OCI-M2 (cell line): ENCODE measurements around the gene SPATA25.
A peak's percentile ranks its signal among the peaks of the same experiment; 100 is the strongest.

Experiments
- DNase-seq: peaks from one replicate; lab custom pipeline; 2025; ENCODE audit not compliant: unreplicated experiment; lab: John Stamatoyannopoulos, UW

SPATA25 gene

DNA sequence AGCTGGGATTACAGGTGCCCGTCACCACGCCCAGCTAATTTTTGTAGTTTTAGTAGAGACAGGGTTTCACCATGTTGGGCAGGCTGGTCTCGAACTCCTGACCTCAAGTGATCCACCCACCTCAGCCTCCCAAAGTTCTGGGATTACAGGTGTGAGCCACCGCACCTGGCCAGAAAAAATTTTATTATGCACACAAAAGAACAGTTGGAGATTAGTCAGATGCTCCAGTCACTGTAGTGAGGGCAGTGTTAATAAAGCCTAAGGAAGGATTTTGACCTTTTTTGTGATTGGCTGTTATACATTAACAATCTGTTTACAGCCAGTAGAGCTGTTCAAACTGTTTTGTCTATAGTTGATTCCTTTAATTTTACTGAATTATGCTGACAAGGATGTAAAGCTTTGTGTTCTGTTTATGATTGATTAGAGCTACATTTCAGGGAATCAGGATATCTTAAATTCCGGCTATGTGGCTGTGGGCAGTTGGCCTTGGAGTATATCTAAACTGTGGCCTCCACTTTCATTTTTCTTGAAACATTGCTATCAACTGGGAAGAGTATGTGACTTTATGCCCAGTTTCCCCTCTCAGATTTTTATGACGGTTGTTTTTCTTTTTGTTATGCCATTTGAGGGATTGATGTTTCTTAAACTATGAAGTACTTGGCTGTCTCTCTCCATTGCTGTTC lies 20.1 kb downstream of the SPATA25 start:
- no peak for DNase-seq

DNA sequence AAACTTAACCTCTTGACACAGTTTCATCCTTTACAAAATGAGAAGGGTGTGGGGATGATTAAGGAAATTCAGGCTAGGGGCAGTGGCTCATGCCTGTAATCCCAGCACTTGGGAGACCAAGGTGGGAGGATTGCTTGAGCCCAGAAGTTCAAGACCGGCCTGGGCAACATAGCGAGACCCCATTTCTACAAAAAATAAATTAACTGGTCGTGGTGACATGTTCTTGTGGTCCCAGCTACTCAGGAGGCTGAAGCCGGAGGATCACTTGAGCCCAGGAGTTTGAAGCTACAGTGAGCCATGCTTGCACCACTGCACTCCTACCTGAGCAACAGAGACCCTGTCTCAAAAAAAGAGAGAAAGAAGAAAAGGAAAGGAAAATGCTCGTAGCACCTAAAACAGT lies 21.0 kb downstream of the SPATA25 start:
- no peak for DNase-seq

DNA sequence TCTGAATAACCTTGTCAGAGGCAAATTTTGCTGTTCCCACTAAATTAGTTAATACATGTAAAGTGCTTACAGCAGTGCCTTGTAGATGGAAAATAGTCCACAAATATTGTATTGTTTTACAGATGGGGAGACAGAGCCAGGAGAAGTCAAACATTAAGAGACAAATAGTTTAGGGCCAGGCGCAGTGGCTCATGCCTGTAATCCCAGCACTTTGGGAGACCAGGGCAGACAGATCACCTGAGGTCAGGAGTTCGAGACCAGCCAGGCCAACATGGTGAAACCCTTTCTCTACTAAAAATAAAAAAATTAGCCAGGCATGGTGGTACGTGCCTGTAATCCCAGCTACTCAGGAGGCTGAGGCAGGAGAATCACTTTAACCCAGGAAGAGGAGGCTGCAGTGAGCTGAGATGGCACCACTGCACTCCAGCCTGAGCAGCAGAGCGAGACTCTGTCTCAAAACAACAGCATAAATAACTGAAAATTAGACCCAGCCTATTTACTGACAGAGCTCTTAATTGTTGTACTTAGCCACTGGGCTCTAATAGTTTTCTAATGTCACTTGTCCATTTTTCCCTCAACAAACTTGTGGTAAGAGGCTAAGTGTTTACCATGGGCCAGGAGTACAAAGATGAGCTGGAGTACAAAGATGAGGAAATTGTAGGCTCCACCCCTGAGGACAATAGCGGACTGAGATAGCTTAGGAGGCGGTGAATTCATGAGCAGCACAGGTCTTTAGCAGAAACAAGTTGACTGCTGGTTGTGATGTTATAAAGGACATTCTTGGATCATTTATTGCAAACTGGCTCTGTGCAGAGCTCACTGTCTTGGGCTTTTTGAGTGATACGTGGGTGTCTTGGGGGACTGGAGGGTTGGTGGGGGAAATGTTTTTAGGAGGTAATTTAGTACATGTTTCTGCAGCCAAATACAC lies 23.6 kb downstream of the SPATA25 start:
- DNase-seq: no peak

DNA sequence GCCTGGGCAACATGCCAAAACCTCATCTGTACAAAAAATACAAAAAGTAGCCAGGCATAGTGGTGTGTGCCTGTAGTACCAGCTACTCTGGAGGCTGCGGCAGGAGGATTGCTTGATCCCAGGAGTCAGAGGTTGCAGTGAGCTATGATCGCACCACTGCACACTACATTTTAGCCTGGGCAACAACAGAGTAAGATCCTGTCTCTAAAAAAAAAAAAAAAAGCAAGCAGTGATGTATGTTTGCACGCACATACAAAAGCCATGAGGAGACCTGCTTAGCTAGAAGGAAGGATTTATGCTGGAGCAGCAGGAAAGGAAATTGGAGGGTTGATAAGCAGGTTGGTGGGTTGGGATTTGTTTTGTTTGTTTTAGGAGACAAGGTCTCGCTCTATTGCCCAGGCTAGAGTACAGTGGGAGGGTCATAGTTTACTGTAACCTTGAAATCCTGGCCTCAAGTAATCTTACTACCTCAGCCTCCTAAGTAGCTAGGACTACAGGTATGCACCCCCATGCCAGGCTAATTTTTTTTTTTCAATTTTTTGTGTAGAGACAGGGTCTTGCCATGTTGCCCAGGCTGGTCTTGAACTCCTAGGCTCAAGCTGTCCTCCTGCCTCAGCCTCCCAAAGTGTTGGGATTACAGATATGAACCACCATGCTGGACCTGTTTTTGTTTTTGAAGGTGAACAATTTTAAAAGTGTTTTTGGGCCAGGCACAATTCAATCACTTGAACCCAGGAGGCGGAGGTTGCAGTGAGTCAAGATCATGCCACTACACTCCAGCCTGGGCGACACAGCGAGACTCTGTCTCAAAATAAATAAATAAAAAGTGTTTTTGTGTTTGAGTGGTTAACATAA lies 26.0 kb downstream of the SPATA25 start:
- DNase-seq: no peak

DNA sequence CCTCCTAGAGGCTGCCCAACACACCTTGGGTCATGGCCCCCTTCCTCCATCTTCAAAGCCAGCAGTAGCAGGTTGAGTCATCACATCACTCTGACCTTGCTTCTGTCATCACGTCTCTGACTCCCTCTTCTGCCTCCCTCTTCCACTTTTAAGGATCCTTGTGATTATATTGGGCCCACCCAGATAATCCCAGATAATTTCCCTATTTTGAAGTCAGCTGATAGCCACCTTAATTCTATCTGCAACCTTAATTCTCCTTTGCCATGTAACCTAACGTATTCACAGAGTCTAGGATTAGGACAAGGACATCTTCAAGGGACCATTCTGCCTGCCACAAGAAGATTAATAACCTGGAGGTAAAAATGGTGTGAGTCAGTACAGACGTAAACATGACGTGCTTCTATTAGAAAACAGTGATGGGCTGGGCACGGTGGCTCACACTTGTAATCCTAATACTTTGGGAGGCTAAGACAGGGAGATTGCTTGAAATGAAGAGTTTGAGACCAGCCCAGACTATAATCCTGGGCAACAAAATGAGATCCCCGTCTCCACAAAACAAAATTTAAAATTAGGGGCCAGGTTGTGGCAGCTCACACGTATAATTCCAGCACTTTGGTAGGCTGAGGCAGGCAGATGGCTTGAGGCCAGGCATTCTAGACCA lies 26.7 kb downstream of the SPATA25 start:
- DNase-seq: no peak

DNA sequence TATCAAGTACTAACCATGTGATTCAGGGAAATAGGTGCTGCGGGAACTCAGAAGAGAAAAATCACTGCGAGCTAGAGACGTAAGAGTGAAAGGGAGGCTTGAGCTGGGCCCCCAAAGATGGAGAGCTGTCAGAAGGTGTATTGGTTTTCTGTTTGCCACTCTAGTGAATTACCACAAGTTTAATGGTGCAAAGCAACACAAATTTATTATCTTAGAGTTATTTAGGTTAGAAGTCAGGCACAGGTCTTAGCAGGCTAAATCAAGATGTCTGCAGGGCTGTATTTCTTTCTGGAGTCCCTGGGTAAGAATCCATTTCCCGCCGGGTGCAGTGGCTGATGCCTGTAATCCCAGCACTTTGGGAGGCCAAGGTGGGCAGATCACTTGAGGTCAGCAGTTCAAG lies 27.5 kb downstream of the SPATA25 start:
- no peak for DNase-seq

DNA sequence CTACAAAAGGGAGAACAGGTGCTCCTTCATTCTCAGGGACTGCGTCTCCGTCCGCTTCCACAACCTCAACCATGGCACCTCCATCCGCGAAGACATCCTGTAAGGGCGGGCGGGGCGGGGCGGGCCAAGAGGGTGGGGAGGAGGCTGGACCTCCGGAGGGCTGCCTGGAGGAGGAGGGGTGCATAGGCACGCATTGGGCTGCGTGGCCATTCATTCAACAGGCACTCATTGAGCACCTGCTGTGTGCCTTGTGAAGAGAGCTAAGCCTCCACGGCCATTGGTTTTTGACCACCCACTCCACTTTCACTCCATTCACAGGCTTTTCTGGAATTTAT lies 29.6 kb downstream of the SPATA25 start:
- DNase-seq: no peak

DNA sequence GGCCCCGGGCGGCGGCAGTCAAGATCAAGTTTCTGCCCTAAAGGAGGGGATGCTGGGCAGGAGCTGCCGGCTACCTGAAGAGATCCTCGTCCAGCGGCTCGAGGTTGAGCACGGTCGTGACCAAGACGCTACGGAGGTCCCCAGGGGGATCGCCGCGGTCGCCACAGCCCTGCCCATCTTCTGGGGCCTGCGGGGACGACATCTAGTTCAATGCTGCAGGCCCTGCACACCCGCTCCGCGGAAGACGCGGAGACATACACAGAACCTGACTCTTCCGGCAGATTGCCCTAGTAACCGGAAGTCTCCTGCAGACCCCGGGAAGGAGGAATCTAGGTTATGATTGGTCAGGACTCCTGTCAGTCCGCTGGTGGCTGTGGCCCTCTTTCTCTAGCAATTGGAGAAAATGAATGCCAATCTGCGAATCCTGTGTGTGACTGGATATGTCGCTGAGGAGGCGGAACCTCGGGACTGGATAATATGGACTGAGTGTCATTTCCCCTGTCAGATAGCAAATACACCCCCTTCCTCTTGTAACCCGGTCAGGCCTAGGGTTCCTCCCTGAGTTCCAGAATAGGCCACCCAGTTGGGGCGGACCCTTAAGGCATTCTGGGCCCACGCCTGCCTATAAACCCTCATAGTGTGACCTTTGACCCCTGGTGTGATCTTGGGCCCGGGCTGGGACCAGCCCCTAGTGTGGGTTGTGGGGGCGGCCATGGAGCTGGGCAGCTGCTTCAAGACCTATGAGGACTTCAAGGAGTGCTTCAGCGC lies 30.1 kb downstream of the SPATA25 start, which contains the start of the genes ACOT8 and ZSWIM3:
Gene ACOT8 (minus strand): TSS at position 279 of the 768 bp plus-strand sequence. CDS start 77 bp downstream, at position 202.
Gene ZSWIM3 (plus strand): TSS at position 501 of the 768 bp plus-strand sequence. CDS start 212 bp downstream, at position 713.
- DNase-seq: peak; percentile 98

DNA sequence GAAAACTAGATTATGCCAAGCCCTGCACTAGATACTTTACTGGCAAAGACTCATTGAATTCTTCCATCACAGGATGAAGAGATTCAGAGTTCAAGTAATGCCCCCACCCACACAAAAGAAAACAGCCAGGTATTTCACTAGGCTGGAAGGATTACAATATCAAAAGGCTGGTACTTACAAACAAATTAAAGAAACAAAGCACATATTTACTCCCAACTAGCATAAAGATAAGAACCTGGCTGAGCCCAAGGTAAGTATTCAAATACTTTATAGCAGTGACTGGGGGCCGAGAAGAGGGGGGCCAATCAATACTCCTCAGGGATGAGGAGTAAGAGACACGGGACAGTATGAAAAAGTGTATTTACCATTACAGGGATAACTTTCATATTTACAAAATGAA lies 33.9 kb downstream of the SPATA25 start:
- no peak for DNase-seq

DNA sequence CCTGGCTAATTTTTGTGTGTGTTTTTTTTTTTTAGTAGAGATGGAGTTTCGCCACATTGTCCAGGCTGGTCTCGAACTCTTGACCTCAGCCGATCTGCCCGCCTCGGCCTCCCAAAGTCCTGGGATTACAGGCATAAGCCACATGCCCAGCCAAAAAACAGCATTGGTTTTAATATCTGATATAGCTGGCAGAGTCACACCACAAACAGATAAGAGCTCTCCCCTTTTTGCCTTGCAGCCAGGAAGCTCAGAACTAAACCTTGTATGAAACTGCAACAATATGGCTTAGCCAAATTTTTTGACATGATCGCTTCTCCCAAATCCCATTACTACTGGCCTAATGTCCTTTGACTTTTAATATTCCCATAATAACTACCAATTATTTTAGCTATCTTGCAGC lies 35.1 kb downstream of the SPATA25 start:
- no peak for DNase-seq

DNA sequence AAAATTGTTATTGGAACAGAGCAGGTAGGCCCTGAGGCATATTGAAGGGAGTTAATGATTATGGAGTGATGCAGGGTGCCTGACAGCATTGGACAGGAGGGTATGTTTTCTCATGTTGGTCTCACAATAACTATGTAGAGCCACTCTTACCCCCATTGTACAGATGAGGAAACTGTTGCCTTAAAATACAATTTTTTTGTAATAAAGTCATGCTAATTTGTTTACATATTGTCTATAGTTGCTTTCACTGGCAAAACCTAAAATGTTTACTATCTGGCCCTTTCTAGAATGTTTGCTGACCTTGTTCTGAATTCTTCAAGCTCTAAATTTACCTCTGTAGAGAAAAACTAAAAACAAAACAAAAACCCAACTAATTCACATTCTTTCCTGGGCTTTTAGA lies 35.9 kb downstream of the SPATA25 start:
- no peak for DNase-seq

DNA sequence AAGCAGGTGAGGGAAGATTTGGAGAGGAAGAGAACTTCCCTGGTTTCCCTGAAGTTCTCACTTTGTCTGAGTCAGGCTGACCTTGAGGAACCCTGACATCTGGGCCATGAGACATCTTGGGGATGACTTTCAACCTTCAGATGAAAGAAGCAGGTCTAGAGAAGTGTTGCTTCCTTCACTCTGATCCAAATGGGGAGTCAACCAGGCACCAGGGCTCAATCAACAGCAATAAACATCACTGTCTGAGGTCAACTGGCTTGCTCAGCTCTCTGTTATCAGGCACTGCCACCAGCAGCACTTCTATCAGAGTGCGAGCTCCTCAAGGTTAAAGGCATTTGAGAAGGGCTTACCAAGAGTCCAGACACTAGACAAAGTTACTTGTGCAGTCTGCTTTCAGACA lies 36.5 kb downstream of the SPATA25 start:
- peak; percentile 60 for DNase-seq

DNA sequence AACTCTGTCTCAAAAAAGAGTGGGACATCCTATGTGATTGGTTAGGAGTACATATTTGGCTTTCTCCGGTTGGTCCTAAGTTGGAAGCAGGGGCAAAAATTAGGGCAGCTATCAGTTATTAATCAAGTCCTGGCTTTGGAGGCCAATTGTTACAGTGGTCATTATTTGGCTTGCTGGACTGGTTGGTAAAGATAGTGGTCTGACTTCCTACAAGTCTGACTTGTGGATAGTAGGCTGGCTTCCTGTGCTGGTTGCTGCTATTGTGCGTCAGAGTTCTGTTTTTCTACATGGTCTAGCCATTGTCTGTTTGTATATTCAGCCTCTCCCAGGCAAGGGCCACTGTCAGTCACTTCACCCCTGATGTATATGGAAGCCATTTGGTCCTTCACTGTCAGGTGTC lies 37.2 kb downstream of the SPATA25 start:
- DNase-seq: no peak

DNA sequence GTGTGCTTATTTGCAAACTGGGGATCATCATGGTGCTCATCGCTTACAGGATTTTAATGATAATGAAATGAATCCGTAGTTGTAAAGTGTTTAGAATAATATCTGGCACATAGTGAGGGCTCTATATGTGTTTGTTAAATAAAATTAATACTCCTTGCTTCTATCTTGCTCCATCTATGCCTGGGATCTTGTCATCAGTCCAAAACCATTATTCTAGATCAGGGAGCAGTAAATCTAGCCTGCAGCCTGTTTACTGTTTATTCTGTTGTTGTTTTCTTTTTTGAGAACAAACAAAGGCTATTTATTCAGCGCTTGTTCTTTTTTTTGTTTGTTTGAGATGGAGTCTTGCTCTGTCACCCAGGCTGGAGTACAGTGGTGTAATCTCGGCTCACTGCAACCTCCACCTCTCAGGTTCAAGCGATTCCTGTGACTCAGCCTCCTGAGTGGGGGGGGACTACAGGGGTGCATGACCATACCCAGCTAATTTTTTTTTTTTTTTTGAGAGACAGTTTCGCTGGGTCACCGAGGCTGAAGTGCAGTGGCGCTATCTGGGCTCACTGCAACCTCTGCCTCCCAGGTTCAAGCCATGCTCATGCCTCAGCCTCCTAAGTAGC lies 38.3 kb downstream of the SPATA25 start:
- DNase-seq: no peak

DNA sequence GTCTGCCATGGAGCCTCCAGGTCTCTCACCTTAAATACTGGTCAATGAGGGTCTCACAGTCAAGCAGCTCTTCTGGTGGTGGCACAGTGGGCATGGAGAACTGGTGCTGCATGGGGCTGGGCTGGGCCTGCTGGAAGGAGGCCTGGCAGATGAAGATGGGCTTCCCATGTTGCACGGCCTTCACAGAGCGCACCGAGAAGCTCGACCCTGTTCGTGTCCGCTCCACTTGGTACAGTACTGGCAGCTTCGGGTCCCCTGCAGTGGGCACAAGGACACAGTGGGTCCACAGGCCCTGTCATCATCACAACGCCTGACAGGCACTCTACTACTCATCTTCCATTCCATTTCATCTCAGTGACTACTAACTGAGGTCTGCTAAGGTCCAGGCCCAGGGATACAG lies 39.0 kb downstream of the SPATA25 start:
- no peak for DNase-seq

DNA sequence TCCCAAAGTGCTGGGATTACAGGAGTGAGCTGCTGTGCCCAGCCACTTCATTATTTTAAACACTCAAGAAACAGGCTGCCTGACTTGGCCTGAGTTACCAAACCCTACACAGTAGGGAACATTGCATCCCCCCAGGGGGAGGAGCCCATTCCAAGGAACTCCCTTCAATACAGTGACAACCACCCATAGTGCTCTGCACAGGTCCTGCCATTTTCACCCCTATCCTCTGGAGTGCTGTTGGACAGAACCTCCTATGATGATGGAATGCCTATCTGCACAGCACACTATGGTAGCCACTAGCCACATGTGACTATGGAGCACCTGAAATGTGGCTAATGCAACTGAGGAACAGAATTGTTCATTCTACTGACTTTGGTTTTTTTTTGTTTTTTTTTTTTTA lies 42.0 kb downstream of the SPATA25 start:
- DNase-seq: no peak

DNA sequence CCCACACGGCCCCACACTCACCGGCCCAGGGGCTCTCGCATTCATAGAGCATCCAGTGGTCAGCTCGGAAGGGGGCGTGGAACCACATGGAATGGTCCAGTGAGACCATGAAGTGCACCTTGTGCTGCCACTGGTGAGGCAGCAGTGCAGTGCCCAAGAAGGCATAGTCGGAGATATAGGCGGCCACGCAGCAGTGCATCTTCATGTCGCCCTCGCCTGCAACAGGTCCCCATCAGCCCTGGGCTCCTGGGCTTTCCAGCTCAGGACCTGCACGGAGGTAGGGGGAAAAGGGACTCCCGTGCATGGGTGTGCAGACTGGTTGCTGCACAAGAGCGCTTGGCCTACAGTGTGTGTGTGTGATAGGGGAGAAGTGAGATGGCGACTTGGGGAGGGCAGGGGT lies 43.9 kb downstream of the SPATA25 start:
- no peak for DNase-seq

DNA sequence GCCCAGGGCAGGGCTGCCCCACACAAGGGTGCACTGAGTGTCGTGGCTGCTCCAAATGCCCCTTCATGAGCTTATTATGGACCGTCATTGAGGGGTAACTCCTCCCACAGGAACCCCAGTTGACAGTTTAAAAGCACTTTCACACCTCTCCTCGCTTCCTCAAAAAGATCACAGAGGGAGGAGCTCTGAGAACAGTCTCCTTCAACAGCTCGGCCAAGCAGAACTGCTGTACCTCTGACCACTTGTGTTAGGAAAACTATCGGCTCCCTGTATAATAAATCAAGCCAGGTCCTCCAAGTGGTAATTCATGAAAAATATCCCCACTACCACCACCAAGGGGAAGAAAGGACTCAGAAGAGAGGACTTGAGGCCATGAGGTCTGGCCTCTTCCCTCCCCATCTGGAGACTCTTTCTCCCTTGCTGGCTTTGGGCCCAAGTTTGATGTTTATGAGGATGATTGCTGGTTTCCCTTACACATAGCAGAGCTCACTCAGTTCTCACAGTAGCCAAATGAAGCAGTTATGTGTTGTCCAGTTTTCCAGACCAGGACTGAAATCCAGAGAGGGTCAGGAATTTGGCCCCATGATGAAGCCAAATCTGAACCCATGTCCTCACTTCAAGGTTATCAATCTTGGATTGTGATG lies 45.1 kb downstream of the SPATA25 start:
- no peak for DNase-seq
